SK-N-SH treated with all-trans-retinoic acid at 6 μM for 48 hours (cell line): ENCODE measurements around the gene SAMSN1.
"Not testable (repeated sequence)": the region's sequence is repeated elsewhere in the genome, so short reads cannot be mapped to it uniquely, and the experiment has no call there.

Experiments used
- ATAC-seq: fragments of 200-7000 bp; cut with Tn5 transposase; 3 replicates; pipeline ENCODE4 v1.9.1; 2020; ENCODE audit warnings: mild to moderate bottlenecking, moderate library complexity
- ARNTL ChIP-seq: fragments of 450-650 bp; formaldehyde crosslinking; IDR thresholded peaks from 2 replicates; pipeline ENCODE4 v1.5.0; 2020; ENCODE audit warnings: low read depth, mild to moderate bottlenecking, moderate library complexity, borderline replicate concordance
- BACH2 ChIP-seq: fragments of 250-450 bp; sonication (Bioruptor Pico); IDR thresholded peaks from 2 replicates; pipeline ENCODE4 v1.9.0; 2021; ENCODE audit warnings: mild to moderate bottlenecking, borderline replicate concordance
- ESRRG ChIP-seq: fragments of 250-450 bp; sonication (Bioruptor Pico); IDR thresholded peaks from 2 replicates; pipeline ENCODE4 v1.6.1; 2021; ENCODE audit warnings: mild to moderate bottlenecking
- GLIS3 ChIP-seq: fragments of 250-450 bp; sonication (Bioruptor Pico); IDR thresholded peaks from 2 replicates; pipeline ENCODE4 v1.5.0; 2020; ENCODE audit warnings: mild to moderate bottlenecking, moderate library complexity
- ISL1 ChIP-seq: fragments of 250-450 bp; sonication (Bioruptor Pico); IDR thresholded peaks from 2 replicates; pipeline ENCODE4 v2.1.2; 2022; ENCODE audit warnings: mild to moderate bottlenecking, moderate library complexity
- OSR1 ChIP-seq: fragments of 250-450 bp; sonication (Bioruptor Pico); IDR thresholded peaks from 2 replicates; pipeline ENCODE4 v1.8.0; 2022; ENCODE audit warnings: moderate library complexity, mild to moderate bottlenecking, inconsistent platforms
- POU6F1 ChIP-seq: fragments of 250-450 bp; sonication (Bioruptor Pico); IDR thresholded peaks from 2 replicates; pipeline ENCODE4 v1.8.0; 2021; ENCODE audit warnings: low read depth, mild to moderate bottlenecking, moderate library complexity, borderline replicate concordance
- PPARA ChIP-seq: fragments of 250-450 bp; sonication (Bioruptor Pico); IDR thresholded peaks from 2 replicates; pipeline ENCODE4 v1.5.0; 2020; ENCODE audit warnings: mild to moderate bottlenecking, borderline replicate concordance
- RARB ChIP-seq: fragments of 250-450 bp; sonication (Bioruptor Pico); IDR thresholded peaks from 2 replicates; pipeline ENCODE4 v1.8.0; 2021; ENCODE audit warnings: mild to moderate bottlenecking, moderate library complexity
- SNAI2 ChIP-seq: fragments of 250-450 bp; sonication (Bioruptor Pico); IDR thresholded peaks from 2 replicates; pipeline ENCODE4 v1.5.0; 2020; ENCODE audit warnings: mild to moderate bottlenecking, moderate library complexity
- TCF4 ChIP-seq: fragments of 250-450 bp; sonication (Bioruptor Pico); IDR thresholded peaks from 2 replicates; pipeline ENCODE4 v1.8.0; 2021; ENCODE audit warnings: mild to moderate bottlenecking, moderate library complexity, borderline replicate concordance
- TOX ChIP-seq: fragments of 250-450 bp; sonication (Bioruptor Pico); IDR thresholded peaks from 2 replicates; pipeline ENCODE4 v1.8.0; 2021; ENCODE audit warnings: mild to moderate bottlenecking, moderate library complexity, borderline replicate concordance
- TSHZ2 ChIP-seq: fragments of 250-450 bp; sonication (Bioruptor Pico); IDR thresholded peaks from 2 replicates; pipeline ENCODE4 v1.5.0; 2020; ENCODE audit warnings: mild to moderate bottlenecking, moderate library complexity
- ZC3H10 ChIP-seq: fragments of 250-450 bp; sonication (Bioruptor Pico); IDR thresholded peaks from 2 replicates; pipeline ENCODE4 v1.5.1; 2021; ENCODE audit warnings: mild to moderate bottlenecking, moderate library complexity
- ZFP3 ChIP-seq: fragments of 250-450 bp; sonication (Bioruptor Pico); IDR thresholded peaks from 2 replicates; pipeline ENCODE4 v1.5.0; 2020; ENCODE audit warnings: mild to moderate bottlenecking, moderate library complexity
- ZFP30 ChIP-seq: fragments of 450-650 bp; formaldehyde crosslinking; IDR thresholded peaks from 2 replicates; pipeline ENCODE4 v1.5.0; 2022; ENCODE audit warnings: mild to moderate bottlenecking, moderate library complexity
- ZNF565 ChIP-seq: fragments of 450-650 bp; formaldehyde crosslinking; conservative IDR thresholded peaks from 2 replicates; pipeline ENCODE4 v1.5.0; 2020; ENCODE audit warnings: low read depth, mild to moderate bottlenecking, moderate library complexity
- ZNF8 ChIP-seq: fragments of 450-650 bp; formaldehyde crosslinking; IDR thresholded peaks from 2 replicates; pipeline ENCODE4 v1.5.0; 2020; ENCODE audit warnings: mild to moderate bottlenecking, moderate library complexity
- TF ChIP-seq, protein P1 (sequence below): fragments of 250-450 bp; sonication (Bioruptor Pico); IDR thresholded peaks from 2 replicates; pipeline ENCODE4 v1.5.1; 2021; ENCODE audit warnings: mild to moderate bottlenecking, moderate library complexity
- TF ChIP-seq, protein P2 (sequence below): fragments of 250-450 bp; sonication (Bioruptor Pico); IDR thresholded peaks from 2 replicates; pipeline ENCODE4 v1.5.1; 2020; ENCODE audit warnings: low read depth, mild to moderate bottlenecking, moderate library complexity

The SAMSN1 gene

DNA sequence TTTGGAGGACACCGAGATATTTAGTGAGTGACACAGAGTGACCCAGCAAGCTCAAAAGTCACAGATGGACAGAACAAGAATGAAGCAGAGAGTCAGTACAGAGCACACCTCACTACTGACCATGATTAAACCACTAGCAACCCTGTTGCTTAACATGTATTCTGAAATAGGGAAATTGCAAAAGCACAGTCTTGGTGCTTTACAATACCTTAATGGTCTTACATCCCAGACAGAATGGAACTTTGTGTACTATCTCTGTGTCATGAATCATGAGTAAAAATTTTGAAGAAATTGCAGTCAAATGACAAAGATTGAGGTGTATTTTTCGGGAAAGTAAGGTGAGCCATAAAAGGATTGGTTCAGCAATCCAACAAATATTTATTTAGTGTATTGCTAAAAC is 2.7 kb upstream of the SAMSN1 start:
- no peak for TF ChIP-seq ZC3H10
- no peak for TF ChIP-seq TCF4 (CRISPR knock-in tag)
- TF ChIP-seq ZFP30 (CRISPR knock-in tag) = no peak

GRCh38 chr21:14547834-14548513 is 1.9 kb upstream of the SAMSN1 start:
- no peak for ATAC-seq
- no peak for TF ChIP-seq TCF4 (CRISPR knock-in tag)
- TF ChIP-seq TSHZ2 (CRISPR knock-in tag) = no peak
- no peak for TF ChIP-seq ISL1

More for the DNA sequence above, 2.7 kb upstream of the SAMSN1 start:
- no peak for ATAC-seq

GRCh38 chr21:14546719-14547118 is 604 bp upstream of the SAMSN1 start:
- not testable (repeated sequence) for ATAC-seq

GRCh38 chr21:14543983-14544382 is 2.1 kb downstream of the SAMSN1 start:
- no peak for ATAC-seq
- TF ChIP-seq TOX (CRISPR knock-in tag) (no peak), SNAI2 (CRISPR knock-in tag) (no peak), ZFP3 (CRISPR knock-in tag) (no peak), ARNTL (CRISPR knock-in tag) (no peak)
- TF ChIP-seq, protein P1, sequence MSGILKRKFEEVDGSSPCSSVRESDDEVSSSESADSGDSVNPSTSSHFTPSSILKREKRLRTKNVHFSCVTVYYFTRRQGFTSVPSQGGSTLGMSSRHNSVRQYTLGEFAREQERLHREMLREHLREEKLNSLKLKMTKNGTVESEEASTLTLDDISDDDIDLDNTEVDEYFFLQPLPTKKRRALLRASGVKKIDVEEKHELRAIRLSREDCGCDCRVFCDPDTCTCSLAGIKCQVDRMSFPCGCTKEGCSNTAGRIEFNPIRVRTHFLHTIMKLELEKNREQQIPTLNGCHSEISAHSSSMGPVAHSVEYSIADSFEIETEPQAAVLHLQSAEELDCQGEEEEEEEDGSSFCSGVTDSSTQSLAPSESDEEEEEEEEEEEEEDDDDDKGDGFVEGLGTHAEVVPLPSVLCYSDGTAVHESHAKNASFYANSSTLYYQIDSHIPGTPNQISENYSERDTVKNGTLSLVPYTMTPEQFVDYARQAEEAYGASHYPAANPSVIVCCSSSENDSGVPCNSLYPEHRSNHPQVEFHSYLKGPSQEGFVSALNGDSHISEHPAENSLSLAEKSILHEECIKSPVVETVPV (CRISPR knock-in tag) = no peak

DNA sequence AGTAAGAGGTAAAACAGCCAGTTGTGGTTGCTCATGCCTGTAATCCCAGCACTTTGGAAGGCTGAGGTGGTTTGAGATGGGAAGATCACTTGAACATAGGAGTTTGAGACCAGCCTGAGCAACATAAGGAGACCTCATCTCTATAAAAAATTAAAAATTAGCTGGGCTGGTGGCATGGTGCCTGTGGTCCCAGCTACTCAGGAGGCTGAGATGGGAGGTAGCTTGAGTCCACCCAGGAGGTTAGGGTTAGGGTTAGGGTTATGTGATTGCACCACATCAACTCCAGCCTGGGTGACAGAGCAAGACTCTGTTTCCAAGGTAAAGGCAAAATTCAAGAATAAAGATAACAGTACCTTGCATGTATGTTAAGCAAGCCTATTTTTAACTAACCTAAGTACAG is 3.5 kb downstream of the SAMSN1 start:
- no peak for ATAC-seq
- TF ChIP-seq TSHZ2 (CRISPR knock-in tag) (no peak), TOX (CRISPR knock-in tag) (no peak), BACH2 (no peak), ZFP3 (CRISPR knock-in tag) (no peak), ESRRG (CRISPR knock-in tag) (no peak), ZNF8 (CRISPR knock-in tag) (no peak), POU6F1 (no peak), RARB (CRISPR knock-in tag) (no peak), ZC3H10 (no peak), SNAI2 (CRISPR knock-in tag) (no peak), ARNTL (CRISPR knock-in tag) (no peak), PPARA (CRISPR knock-in tag) (no peak), TCF4 (CRISPR knock-in tag) (no peak), OSR1 (CRISPR knock-in tag) (no peak), ZNF565 (CRISPR knock-in tag) (no peak), ZFP30 (CRISPR knock-in tag) (no peak), ISL1 (no peak), GLIS3 (CRISPR knock-in tag) (no peak)
- TF ChIP-seq, protein P2, sequence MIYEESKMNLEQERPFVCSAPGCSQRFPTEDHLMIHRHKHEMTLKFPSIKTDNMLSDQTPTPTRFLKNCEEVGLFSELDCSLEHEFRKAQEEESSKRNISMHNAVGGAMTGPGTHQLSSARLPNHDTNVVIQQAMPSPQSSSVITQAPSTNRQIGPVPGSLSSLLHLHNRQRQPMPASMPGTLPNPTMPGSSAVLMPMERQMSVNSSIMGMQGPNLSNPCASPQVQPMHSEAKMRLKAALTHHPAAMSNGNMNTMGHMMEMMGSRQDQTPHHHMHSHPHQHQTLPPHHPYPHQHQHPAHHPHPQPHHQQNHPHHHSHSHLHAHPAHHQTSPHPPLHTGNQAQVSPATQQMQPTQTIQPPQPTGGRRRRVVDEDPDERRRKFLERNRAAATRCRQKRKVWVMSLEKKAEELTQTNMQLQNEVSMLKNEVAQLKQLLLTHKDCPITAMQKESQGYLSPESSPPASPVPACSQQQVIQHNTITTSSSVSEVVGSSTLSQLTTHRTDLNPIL = no peak
- TF ChIP-seq, protein P1 (CRISPR knock-in tag) = no peak
